Activated CD4-positive, alpha-beta T cell treated with anti-CD3 and anti-CD28 coated beads, Interleukin-2, amount 50 U/mL, for 1 hour (primary cell): ENCODE results near the gene NDUFS8.

ENCODE experiments used
- DNase-seq: peaks from one replicate; pipeline ENCODE4 v3.0.0-alpha.2; 2020

NDUFS8 gene

GRCh38 chr11:68052137-68052873, 21.8 kb downstream of the NDUFS8 start:
- no peak for DNase-seq

GRCh38 chr11:68053117-68053516, 22.6 kb downstream of the NDUFS8 start:
- DNase-seq, result no peak

- DNase-seq, result no peak
Measured at GRCh38 chr11:68053981-68054812, 23.7 kb downstream of the NDUFS8 start.

GRCh38 chr11:68056317-68057285, 26.1 kb downstream of the NDUFS8 start:
- DNase-seq, result no peak

GRCh38 chr11:68057807-68058206, 27.3 kb downstream of the NDUFS8 start:
- DNase-seq, result no peak

GRCh38 chr11:68061508-68061907, 31.0 kb downstream of the NDUFS8 start:
- DNase-seq, result no peak

GRCh38 chr11:68064926-68065325, 34.4 kb downstream of the NDUFS8 start:
- no peak for DNase-seq

GRCh38 chr11:68065841-68066240, 35.4 kb downstream of the NDUFS8 start:
- no peak for DNase-seq

- DNase-seq, result no peak
Measured at GRCh38 chr11:68066742-68067141, 36.3 kb downstream of the NDUFS8 start.

GRCh38 chr11:68067991-68068390, 37.5 kb downstream of the NDUFS8 start:
- DNase-seq, result no peak

- DNase-seq, result no peak
Measured at GRCh38 chr11:68071281-68072048, 41.0 kb downstream of the NDUFS8 start.

GRCh38 chr11:68074584-68075352, 44.3 kb downstream of the NDUFS8 start:
- no peak for DNase-seq

- no peak for DNase-seq
Measured at GRCh38 chr11:68076371-68077042, 46.0 kb downstream of the NDUFS8 start.

GRCh38 chr11:68077617-68078582, 47.4 kb downstream of the NDUFS8 start:
- no peak for DNase-seq

- no peak for DNase-seq
Measured at GRCh38 chr11:68080860-68081259, 50.4 kb downstream of the NDUFS8 start.

- DNase-seq, result no peak
Measured at GRCh38 chr11:68081691-68082090, 51.2 kb downstream of the NDUFS8 start.

GRCh38 chr11:68082481-68082880, 52.0 kb downstream of the NDUFS8 start:
- DNase-seq, result no peak

GRCh38 chr11:68083517-68083916, 53.0 kb downstream of the NDUFS8 start:
- no peak for DNase-seq
